ENCODE results near the gene PHACTR4. TPM values are rescaled to one million over a fixed set of nuclear protein-coding genes. Genes with fewer than 3 reads are reported as not detected.

Gene PHACTR4
- total and polyA plus RNA-seq, 11 donors, result 13.6 to 30.5 (median 19.0) TPM

GRCh38 chr1:28395181-28395580, 25.6 kb downstream of the PHACTR4 start:
- H3K4me3 ChIP-seq, result no peak overlapping the region
- intact Hi-C loops (cut with DNase I), result no loop called here
- peaks cover 0 to 15% (median 6%) of the 10 kb centered on the region in 9 donors for H3K36me3 ChIP-seq
- peaks cover 0 to 4% (median 0%) of the 10 kb centered on the region in 12 donors for H3K4me1 ChIP-seq
- H3K9me3 ChIP-seq, result no peaks in the 10 kb centered on the region
- no peak for DNase-seq
- TF ChIP-seq POLR2A (IDR thresholded peaks at IDR 0.05), result no peak
- no peak for TF ChIP-seq CTCF (IDR thresholded peaks at IDR 0.05)
- no peak overlapping the region for H3K27ac ChIP-seq
- ATAC-seq, result no peak
- 76 to 86% (median 77%) methylated on average over 4 of the region's 4 CpGs for WGBS, 4 donors
- no peaks in the 10 kb centered on the region for H3K27me3 ChIP-seq

DNA sequence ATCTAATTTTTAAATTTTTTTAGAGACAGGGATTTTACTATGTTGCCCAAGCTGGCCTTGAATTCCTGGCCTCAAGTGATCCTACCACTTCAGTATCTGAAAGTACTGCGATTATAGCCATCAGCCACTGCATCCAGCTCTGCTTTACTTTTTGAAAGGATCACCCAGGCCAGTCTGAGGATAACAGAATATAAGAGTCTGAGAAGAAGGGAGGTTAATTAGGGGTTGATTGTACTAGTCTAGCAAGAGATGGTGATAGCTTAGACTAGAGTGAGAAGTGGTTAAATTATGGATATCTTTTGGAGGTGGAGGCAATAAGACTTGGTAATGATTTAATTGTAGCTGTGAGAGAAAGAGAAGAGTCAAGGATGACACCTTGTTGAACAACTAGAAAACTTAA, 32.2 kb downstream of the PHACTR4 start:
- H3K36me3 ChIP-seq, result peaks cover 0 to 13% (median 4%) of the 10 kb centered on the region in 9 donors
- no peak overlapping the region for H3K4me3 ChIP-seq
- peaks cover 0 to 10% (median 0%) of the 10 kb centered on the region in 12 donors for H3K4me1 ChIP-seq
- ATAC-seq, result no peak
- intact Hi-C loops (cut with DNase I), result loop anchor here in 2 of 10 donors (10.0 kb wide), 2 partner anchors 193 to 203 kb away; partner anchors contain the start of gene RAB42 (in 1 of the 2)
- no peak for TF ChIP-seq POLR2A (IDR thresholded peaks at IDR 0.05)
- TF ChIP-seq CTCF (IDR thresholded peaks at IDR 0.05), result no peak
- no peaks in the 10 kb centered on the region for H3K9me3 ChIP-seq
- 78 to 91% (median 85%) methylated on average over 1 of the region's 1 CpG for WGBS, 4 donors
- no peaks in the 10 kb centered on the region for H3K27me3 ChIP-seq
- no peak for DNase-seq
- H3K27ac ChIP-seq, result no peak overlapping the region

GRCh38 chr1:28409090-28409489, 39.5 kb downstream of the PHACTR4 start:
- Histone ChIP-seq H3K4me1 (peaks cover 0 to 13% (median 0%) of the 10 kb centered on the region in 12 donors), H3K9me3 (no peaks in the 10 kb centered on the region), H3K27ac (no peak overlapping the region), H3K4me3 (no peak overlapping the region), H3K27me3 (no peaks in the 10 kb centered on the region), H3K36me3 (peaks cover 0 to 9% (median 0%) of the 10 kb centered on the region in 9 donors)
- DNase-seq (no peak), ATAC-seq (no peak)
- no peak for TF ChIP-seq CTCF (IDR thresholded peaks at IDR 0.05)
- no peak for TF ChIP-seq POLR2A (IDR thresholded peaks at IDR 0.05)
- intact Hi-C loops (cut with DNase I), result loop anchor here in 7 of 10 donors (1.0 to 10.0 kb wide), 5 partner anchors 63 to 196 kb away; partner anchors contain the start of gene RAB42 (in 1 of the 7)
- 71 to 90% (median 81%) methylated on average over 1 of the region's 1 CpG for WGBS, 4 donors

- no peak for TF ChIP-seq POLR2A (IDR thresholded peaks at IDR 0.05)
- TF ChIP-seq CTCF (IDR thresholded peaks at IDR 0.05), result no peak
- 89 to 95% (median 94%) methylated on average over 5 of the region's 5 CpGs for WGBS, 4 donors
- intact Hi-C loops (cut with DNase I), result loop anchor here in 5 of 10 donors (5.0 to 10.0 kb wide), 3 partner anchors 46 to 61 kb away; no protein-coding TSS in a partner anchor
Observed at GRCh38 chr1:28411656-28412055, 42.1 kb downstream of the PHACTR4 start.

More at GRCh38 chr1:28411656-28412055, 42.1 kb downstream of the PHACTR4 start:
- H3K4me1 ChIP-seq, result peaks cover 0 to 18% (median 3%) of the 10 kb centered on the region in 12 donors
- DNase-seq, result no peak
- H3K27ac ChIP-seq, result no peak overlapping the region
- H3K4me3 ChIP-seq, result no peak overlapping the region
- no peaks in the 10 kb centered on the region for H3K9me3 ChIP-seq
- ATAC-seq, result no peak
- H3K36me3 ChIP-seq, result peaks cover 0 to 9% (median 0%) of the 10 kb centered on the region in 9 donors
- H3K27me3 ChIP-seq, result no peaks in the 10 kb centered on the region
